HTERT RPE-1 (cell line): ENCODE results near the gene TOP2A.

ENCODE experiments used
- in situ Hi-C: fragments of 300-500 bp; cut with MboI; formaldehyde crosslinking; loops from 4 replicates; pipeline ENCODE4 v1.14.3; 2020; ENCODE audit warnings: low sequenced_read_pairs

TOP2A gene

DNA sequence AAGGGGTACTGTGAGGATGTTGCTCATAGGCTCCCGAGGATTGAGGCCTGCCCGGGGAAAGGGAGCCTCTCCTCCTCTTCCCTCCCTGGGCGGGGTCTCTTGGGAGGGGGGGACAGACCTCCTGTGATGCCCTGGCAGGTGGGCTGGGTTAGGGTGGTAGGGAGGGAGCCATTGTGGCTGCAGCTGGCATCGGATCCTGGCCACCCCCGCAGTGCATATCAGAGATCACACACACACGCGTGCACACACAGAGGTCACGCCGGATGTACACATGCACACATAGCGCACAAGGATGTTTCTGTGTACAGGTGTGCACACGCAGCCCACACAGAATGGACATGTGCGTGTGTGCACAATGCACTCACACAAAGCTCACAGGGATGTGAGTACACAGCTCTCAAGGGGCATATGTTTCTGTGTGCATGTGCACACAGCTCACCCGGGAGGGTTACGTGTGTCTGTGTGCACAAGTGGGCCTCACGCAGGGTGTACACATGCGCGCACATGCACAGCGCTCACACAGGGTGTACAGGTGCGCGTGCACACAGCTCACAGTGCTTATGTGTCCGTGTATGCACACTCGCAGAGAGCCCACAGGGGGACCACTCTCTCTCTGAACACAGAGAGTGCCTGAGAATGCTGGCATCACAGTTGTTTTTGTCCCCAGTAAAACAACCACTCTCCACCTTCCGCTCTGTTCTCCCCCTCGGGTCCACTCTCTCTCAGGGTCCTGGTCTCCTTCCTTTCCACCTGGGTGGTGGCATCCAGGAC is 55.6 kb downstream of the TOP2A start:
- in situ Hi-C loops, result no loop called here

GRCh38 chr17:40361063-40361924 is 56.4 kb downstream of the TOP2A start:
- in situ Hi-C loops, result no loop called here

DNA sequence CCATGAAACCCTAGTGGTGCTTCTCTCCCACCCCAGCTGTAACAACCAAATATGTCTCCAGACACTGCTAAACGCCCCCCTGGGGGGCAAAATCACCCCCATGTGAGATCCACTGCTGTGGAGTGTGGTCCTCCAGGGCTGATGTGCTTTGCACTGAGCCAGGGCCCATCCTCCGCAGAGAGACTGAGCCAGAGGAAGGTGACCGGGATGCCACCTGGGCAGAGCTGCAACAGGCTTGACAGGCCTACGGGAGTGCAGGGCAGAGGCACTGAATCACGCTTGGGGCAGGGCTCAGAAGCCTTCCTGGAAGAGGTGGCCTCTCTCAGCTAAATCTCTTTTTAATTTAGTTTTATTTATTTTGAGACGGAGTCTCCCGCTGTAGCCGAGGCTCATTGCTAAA is 57.6 kb downstream of the TOP2A start:
- in situ Hi-C loops, result no loop called here

DNA sequence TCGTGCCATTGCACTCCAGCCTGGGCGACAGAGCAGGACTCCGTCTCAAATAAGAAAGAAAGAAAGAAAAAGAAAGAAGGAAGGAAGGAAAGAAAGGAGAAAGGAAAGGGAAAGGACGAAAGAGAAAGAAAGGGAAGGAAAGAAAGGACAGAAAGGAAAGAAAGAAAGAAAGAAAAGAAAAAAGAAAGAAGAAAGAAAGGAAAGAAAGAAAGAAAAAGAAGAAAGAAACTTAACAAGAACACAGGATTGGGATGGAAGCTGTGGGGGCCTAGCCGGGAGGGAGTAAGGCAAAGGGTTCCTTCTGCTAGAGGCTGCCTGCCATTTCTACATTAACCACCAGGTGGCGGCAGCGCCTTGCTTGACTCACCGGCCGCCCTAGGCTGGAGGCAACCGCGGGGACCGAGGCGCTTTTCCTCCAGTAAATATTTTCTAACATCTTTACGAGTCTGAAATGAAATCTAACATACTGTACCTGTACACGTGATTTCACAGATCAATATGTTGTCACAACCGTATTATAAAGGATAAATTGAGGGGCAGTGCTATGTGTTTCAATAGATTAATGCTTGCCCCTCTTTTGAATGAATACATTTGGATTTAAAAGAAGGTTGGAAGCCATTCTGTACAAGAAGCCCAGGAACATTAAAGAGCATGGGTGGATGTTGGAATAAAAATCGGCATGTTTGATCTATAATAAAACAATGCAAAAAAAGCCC is 59.2 kb downstream of the TOP2A start:
- in situ Hi-C loops, result no loop called here

DNA sequence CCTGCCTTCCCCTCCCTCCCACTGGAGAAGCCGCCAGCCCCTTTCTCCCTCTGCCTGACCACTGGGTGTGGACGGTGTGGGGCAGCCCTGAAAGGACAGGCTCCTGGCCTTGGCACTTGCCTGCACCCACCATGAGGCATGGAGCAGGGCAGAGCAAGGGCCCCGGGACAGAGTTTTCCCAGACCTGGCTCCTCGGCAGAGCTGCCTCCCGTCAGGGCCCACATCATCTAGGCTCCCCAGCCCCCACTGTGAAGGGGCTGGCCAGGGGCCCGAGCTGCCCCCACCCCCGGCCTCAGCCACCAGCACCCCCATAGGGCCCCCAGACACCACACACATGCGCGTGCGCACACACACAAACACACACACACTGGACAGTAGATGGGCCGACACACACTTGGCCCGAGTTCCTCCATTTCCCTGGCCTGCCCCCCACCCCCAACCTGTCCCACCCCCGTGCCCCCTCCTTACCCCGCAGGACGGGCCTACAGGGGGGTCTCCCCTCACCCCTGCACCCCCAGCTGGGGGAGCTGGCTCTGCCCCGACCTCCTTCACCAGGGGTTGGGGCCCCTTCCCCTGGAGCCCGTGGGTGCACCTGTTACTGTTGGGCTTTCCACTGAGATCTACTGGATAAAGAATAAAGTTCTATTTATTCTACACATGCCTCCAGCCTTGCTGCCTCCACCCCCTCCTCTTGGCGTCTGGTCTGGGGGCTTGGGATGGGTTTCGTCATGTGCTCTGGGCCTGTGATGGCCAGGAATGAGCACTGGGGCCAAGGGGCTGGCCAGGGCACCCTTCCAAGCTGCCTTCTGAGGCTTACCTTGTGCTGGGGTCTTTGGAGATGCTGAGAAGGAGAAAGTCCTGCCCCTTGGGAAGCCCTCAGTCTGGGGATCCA is 60.5 kb downstream of the TOP2A start:
- in situ Hi-C loops, result no loop called here

- in situ Hi-C loops, result no loop called here
Measured at GRCh38 chr17:40355804-40356758, 61.6 kb downstream of the TOP2A start.

DNA sequence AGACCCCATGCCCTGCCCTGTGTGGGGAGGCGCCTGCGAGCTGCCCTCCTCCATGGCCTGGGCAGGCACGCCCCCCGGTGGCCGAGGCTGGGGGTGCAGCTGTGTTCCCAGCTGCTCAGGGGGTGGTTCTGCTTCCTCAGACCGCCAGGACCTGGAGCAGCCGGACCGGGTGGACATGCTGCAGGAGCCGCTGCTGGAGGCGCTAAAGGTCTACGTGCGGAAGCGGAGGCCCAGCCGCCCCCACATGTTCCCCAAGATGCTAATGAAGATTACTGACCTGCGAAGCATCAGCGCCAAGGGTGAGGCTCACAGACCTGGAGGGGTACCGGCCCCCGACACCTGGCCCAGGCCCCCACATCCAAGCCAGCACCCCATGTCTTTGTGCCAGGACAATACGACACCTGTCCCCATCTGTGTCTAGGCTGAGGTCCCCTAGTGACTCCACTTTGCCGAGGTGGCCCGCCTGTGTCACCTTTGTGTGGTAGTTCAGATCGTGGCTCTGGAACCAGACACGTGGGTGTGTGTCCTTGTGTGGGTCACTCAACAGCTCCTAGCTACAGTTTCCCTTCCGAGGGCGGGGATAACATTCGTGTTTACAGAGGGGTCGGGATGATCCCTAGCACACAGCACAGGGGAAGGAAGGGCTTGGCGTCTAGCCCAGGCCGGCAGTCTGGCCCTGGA is 62.4 kb downstream of the TOP2A start:
- in situ Hi-C loops, result no loop called here

- in situ Hi-C loops, result no loop called here
Measured at GRCh38 chr17:40354221-40355122, 63.2 kb downstream of the TOP2A start.

- in situ Hi-C loops, result no loop called here
Measured at GRCh38 chr17:40352779-40353394, 64.8 kb downstream of the TOP2A start.

DNA sequence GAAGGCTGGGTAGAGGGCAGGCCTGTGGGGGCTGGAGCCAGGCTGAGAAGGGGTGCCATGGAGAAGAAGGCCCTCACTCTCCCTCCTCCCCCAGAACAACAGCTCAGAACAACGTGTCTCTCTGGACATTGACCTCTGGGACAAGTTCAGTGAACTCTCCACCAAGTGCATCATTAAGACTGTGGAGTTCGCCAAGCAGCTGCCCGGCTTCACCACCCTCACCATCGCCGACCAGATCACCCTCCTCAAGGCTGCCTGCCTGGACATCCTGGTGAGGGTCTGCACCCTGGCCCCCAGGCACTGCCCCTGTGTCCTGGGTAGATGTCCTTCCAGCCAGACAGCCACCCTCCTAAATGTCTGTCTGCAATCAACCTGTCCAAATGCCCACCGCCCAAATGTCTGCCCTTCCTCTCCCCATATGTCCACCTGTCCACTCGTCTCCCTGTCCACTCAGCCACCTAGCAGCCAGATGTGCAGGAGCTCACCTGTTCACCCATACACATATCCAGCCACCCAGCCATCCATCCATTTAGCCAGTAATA is 65.4 kb downstream of the TOP2A start:
- in situ Hi-C loops, result no loop called here

DNA sequence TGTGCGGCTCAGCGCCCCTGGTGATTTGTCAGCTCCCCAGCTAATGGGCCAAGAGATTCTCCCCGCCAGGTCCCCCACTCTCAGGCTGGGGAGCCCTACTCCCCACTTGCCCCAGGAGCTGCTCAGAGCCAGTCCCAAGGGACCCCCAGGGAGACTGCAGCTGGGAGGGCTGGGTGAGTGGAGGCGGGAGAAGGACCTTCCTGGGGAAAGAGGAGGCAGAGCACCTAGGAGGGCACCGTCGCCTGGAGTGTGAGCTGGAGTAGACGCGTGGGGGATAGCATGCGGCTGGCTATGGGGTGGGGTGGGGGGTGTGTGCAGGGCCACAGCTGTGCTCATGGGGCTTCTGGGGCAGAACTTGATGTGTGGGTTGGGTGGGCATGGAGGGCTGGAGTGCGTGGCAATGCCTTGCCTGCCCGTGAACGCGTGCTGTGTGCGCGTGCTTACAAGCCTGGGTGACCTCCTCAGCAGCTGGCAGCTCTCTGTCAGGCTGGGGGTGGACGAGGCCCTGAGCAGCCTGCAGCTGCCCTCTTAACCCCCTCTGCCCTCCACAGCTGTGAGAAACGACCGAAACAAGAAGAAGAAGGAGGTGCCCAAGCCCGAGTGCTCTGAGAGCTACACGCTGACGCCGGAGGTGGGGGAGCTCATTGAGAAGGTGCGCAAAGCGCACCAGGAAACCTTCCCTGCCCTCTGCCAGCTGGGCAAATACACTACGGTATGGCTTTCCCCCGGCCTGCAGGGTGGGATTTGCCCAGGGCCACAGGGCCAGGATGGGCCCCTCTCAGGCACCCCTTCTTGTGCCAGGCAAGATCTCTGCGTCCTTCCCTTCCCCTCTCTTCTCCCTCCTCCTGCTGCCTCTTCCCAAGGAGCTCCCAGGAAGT is 66.1 kb downstream of the TOP2A start:
- in situ Hi-C loops, result no loop called here

DNA sequence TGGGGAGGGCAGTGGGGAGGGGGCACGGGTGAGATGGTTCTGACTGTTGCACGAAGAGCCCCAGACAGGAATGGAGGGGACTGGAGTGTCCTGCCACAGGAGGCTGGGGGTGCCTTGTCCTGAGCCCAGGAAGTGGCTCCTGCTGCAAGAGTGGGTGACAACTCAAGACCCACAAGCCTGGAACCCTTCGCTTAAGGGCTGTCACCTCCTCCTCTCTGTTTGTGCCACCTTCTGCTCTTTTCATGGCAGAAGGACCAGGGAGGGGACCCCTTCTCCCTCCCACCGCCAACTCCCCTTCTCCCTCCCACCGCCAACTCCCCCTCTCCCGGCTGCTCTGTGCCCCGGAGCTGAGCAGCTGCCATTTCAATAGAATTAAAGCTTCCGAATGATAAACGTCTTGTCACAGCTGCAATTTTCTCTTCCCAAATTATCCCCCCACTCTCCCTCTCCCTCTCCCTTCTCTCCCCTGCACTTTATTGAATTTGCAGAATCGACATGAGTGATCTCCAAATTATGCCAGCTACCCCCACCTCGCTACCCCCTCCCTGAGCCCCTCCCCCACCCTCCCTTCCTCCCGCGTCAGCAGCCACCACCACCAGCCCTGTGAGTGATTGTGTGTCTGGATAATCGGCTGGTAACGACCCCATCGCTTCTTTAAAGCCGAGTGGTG is 66.9 kb downstream of the TOP2A start:
- in situ Hi-C loops, result no loop called here

DNA sequence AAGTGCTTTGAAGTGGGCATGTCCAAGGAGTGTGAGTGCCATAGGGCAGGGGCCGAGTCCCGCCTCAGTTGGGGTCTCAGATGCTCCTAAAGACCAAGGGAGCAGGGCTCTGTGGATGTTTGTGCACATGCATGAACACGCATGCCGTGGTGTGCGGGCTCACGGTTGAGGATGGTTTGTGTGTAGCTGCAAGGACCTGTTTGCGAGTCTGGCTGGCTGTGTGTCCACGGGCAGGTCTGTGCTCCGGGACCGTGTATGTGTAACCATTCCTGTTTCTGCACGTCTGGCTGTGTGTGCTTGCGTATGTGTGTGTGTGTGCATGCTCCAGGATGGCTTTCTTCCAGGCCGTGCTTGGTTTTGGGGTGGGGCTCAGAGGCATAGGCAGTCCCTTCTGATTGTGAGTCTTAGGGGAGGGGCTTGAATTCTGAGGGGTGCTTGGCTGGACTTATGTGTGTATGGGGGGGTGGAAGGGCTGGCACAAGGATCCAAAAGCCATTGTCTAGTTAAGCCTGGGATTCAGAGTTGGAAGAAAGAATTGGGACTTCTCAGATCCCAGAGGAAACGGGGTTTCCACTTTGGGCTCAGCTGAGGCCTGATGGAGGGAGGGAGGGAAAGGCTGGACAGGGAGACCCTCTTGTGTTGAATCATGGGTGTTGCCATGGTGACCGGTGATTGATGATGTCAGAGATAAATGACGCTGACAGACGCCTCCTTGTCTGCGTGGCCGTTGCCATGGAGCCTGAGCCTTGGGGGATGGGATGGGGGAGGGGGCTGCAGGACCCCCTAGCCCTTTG is 67.6 kb downstream of the TOP2A start:
- in situ Hi-C loops, result no loop called here

- in situ Hi-C loops, result no loop called here
Measured at GRCh38 chr17:40349477-40349894, 68.2 kb downstream of the TOP2A start.
